DND-41 (cell line): ENCODE results near the gene WBP1L.

ENCODE experiments used
- ATAC-seq: fragments of 200-7000 bp; cut with Tn5 transposase; 3 replicates; pipeline ENCODE4 v1.9.1; 2021; ENCODE audit warnings: low read depth; ENCODE audit not compliant: insufficient read depth
- DNase-seq: peaks from one replicate; pipeline ENCODE4 v3.0.0-alpha.2; 2020
- H2AFZ ChIP-seq: 2 replicates; pipeline ENCODE4 v1.6.0; 2012; ENCODE audit warnings: low read depth, low read length
- H3K27ac ChIP-seq: 2 replicates; pipeline ENCODE4 v1.5.1; 2012; ENCODE audit warnings: low read length, inconsistent platforms
- H3K27me3 ChIP-seq: fragments of 200-600 bp; sonication (generic); 2 replicates; pipeline ENCODE4 v1.6.0; 2012; ENCODE audit warnings: low read length, mild to moderate bottlenecking, inconsistent platforms; ENCODE audit not compliant: insufficient read depth, poor library complexity
- H3K36me3 ChIP-seq: 2 replicates; pipeline ENCODE4 v1.5.1; 2012; ENCODE audit warnings: low read length, inconsistent platforms; ENCODE audit not compliant: insufficient read depth
- H3K4me1 ChIP-seq: 2 replicates; pipeline ENCODE4 v1.5.1; 2012; ENCODE audit warnings: mild to moderate bottlenecking, low read length; ENCODE audit not compliant: insufficient read depth
- H3K4me2 ChIP-seq: 2 replicates; pipeline ENCODE4 v1.6.0; 2012; ENCODE audit warnings: mild to moderate bottlenecking, moderate library complexity, low read length, inconsistent platforms; ENCODE audit not compliant: insufficient read depth
- H3K4me3 ChIP-seq, 2 experiments: fragments of 200-600 bp in 1 of 2; shearing (Covaris generic) in 1 of 2; 2 replicates each; pipeline ENCODE4 v1.5.1; 2012 to 2016; ENCODE audit warnings: inconsistent platforms in 2 of 2, low read length in 2 of 2, mild to moderate bottlenecking in 2 of 2, low read depth in 1 of 2, moderate library complexity in 1 of 2
- H3K79me2 ChIP-seq: 2 replicates; pipeline ENCODE4 v1.6.0; 2012; ENCODE audit warnings: low read length, inconsistent platforms; ENCODE audit not compliant: insufficient read depth
- H3K9ac ChIP-seq: 2 replicates; pipeline ENCODE4 v1.6.0; 2012; ENCODE audit warnings: low read depth, mild to moderate bottlenecking, inconsistent platforms, low read length, moderate library complexity
- H3K9me3 ChIP-seq: 2 replicates; pipeline ENCODE4 v1.5.1; 2012; ENCODE audit warnings: low read length, moderate library complexity, mild to moderate bottlenecking, inconsistent platforms; ENCODE audit not compliant: insufficient read depth, severe bottlenecking
- H4K20me1 ChIP-seq: 2 replicates; pipeline ENCODE4 v1.6.0; 2012; ENCODE audit warnings: low read length; ENCODE audit not compliant: insufficient read depth
- EZH2 ChIP-seq: IDR thresholded peaks from 3 replicates; pipeline ENCODE4 v1.6.1; 2012; ENCODE audit warnings: borderline replicate concordance, low read depth, mild to moderate bottlenecking, moderate library complexity, low read length, inconsistent platforms; ENCODE audit not compliant: severe bottlenecking
- TF ChIP-seq, protein P1 (sequence below): IDR thresholded peaks from 2 replicates; pipeline ENCODE4 v1.5.1; 2012; ENCODE audit warnings: borderline replicate concordance, low read length, moderate library complexity, mild to moderate bottlenecking; ENCODE audit not compliant: poor library complexity, severe bottlenecking; ENCODE audit errors: extremely low read depth

The WBP1L gene

DNA sequence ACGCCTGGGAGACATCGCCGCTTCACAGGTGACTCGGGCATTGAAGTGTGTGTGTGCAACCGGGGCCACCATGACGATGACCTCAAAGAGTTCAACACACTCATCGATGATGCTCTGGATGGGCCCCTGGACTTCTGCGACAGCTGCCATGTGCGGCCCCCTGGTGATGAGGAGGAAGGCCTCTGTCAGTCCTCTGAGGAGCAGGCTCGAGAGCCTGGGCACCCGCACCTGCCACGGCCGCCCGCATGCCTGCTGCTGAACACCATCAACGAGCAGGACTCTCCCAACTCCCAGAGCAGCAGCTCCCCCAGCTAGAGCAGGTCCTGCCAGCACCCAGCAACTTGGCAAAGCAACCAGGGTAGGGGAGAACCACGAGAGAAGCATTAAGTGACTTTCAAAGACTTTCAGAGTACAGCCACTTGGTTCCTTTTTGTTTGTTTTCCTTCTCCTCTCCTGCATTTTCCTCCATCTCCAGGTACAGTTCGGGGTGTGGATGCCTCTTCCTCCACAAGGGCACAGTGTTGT lies 69.3 kb downstream of the WBP1L start:
- Histone ChIP-seq H3K36me3 (peaks cover 51% of the 10 kb centered on the region), H3K27ac (peak overlapping the region; percentile 91), H3K9me3 (no peaks in the 10 kb centered on the region), H4K20me1 (no peaks in the 10 kb centered on the region), H3K4me2 (no peak overlapping the region), H3K4me3 (no peak overlapping the region), H3K79me2 (no peaks in the 10 kb centered on the region), H3K27me3 (no peaks in the 10 kb centered on the region), H3K9ac (peak overlapping the region; percentile 50), H2AFZ (no peak overlapping the region), H3K4me1 (peaks cover 30% of the 10 kb centered on the region)
- TF ChIP-seq, protein P1, sequence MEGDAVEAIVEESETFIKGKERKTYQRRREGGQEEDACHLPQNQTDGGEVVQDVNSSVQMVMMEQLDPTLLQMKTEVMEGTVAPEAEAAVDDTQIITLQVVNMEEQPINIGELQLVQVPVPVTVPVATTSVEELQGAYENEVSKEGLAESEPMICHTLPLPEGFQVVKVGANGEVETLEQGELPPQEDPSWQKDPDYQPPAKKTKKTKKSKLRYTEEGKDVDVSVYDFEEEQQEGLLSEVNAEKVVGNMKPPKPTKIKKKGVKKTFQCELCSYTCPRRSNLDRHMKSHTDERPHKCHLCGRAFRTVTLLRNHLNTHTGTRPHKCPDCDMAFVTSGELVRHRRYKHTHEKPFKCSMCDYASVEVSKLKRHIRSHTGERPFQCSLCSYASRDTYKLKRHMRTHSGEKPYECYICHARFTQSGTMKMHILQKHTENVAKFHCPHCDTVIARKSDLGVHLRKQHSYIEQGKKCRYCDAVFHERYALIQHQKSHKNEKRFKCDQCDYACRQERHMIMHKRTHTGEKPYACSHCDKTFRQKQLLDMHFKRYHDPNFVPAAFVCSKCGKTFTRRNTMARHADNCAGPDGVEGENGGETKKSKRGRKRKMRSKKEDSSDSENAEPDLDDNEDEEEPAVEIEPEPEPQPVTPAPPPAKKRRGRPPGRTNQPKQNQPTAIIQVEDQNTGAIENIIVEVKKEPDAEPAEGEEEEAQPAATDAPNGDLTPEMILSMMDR = no peak
- TF ChIP-seq EZH2 = no peak
- ATAC-seq (no peak; the same call in 2 of the 3 replicates), DNase-seq (no peak)

DNA sequence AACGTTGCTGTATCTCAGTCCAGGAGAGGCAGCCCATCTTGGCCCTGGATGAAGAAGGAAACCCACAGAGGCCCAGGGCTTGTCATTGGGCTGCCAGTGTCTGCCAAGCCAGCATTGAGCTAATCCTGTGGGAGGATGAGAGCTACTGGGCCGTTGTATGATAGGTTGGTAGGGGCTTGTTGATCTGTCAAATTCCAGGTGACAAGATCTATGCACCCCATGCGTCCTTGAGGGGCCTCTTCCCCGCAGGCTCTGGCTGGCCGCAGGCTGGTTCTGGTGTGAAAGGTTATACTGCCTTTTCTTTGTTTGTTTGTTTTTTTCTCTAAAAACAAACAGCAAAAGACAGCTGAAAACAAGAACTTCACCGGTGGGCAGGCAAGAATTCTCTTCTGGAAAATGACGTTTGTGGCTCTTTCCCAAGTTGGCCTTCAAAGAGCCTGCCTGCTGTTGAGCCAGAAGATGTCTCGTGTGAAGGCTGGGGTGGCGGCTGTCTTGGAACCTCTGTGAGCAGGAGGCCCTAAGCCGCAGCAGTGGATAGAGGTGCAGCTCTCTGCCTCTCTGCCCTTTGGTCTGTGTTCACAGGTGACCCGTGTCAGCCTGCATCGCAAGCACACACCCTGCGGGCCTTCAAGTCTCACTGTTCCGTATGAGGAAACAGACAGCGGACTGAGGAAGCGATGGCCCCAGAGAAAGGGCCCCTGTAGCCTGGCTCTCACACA lies 70.1 kb downstream of the WBP1L start:
- H4K20me1 ChIP-seq = no peaks in the 10 kb centered on the region
- no peak overlapping the region for H3K4me2 ChIP-seq
- H2AFZ ChIP-seq = no peak overlapping the region
- no peak for DNase-seq
- H3K9me3 ChIP-seq = no peaks in the 10 kb centered on the region
- H3K9ac ChIP-seq = no peak overlapping the region
- H3K27me3 ChIP-seq = no peaks in the 10 kb centered on the region
- TF ChIP-seq, protein P1 = no peak
- TF ChIP-seq EZH2 = no peak
- H3K4me1 ChIP-seq = peaks cover 22% of the 10 kb centered on the region
- peak overlapping the region; percentile 91; the same call in 1 of the 2 replicates for H3K27ac ChIP-seq
- H3K36me3 ChIP-seq = peaks cover 51% of the 10 kb centered on the region
- no peak for ATAC-seq
- no peak overlapping the region for H3K4me3 ChIP-seq
- H3K79me2 ChIP-seq = no peaks in the 10 kb centered on the region

DNA sequence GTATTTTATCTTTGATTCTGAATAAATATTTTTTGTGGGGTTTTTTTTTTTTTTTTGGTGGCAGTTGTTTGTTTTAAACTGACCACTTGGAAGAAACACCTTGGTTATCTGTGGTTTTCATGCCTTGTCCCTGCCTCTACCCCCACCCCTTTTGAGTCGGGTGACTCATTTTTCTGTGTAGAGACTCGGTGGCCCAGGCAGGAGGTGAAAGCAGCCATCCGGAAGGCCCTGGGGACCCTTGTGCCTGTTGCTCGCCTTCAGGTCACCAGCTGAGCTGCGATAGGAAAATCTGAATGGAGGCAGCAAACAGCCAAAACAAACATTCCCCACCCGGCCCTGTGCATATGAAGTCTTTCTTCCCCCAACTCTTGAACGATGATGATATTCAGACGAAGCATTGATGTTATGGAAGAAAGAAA lies 70.7 kb downstream of the WBP1L start:
- peaks cover 50% of the 10 kb centered on the region for H3K36me3 ChIP-seq
- DNase-seq = no peak

More for the DNA sequence above, 70.7 kb downstream of the WBP1L start:
- Histone ChIP-seq H3K4me3 (no peak overlapping the region), H3K4me1 (peaks cover 21% of the 10 kb centered on the region), H3K27me3 (no peaks in the 10 kb centered on the region), H3K27ac (no peak overlapping the region), H4K20me1 (no peaks in the 10 kb centered on the region), H3K9ac (no peak overlapping the region), H2AFZ (no peak overlapping the region), H3K79me2 (no peaks in the 10 kb centered on the region), H3K4me2 (no peak overlapping the region), H3K9me3 (no peaks in the 10 kb centered on the region)
- TF ChIP-seq EZH2 = no peak
- TF ChIP-seq, protein P1 = no peak
- no peak for ATAC-seq
